ENCODE data around the gene MAPT.

GRCh38 chr17:46061435-46061834 lies 167.1 kb downstream of the MAPT start:
- TF ChIP-seq, protein P1, sequence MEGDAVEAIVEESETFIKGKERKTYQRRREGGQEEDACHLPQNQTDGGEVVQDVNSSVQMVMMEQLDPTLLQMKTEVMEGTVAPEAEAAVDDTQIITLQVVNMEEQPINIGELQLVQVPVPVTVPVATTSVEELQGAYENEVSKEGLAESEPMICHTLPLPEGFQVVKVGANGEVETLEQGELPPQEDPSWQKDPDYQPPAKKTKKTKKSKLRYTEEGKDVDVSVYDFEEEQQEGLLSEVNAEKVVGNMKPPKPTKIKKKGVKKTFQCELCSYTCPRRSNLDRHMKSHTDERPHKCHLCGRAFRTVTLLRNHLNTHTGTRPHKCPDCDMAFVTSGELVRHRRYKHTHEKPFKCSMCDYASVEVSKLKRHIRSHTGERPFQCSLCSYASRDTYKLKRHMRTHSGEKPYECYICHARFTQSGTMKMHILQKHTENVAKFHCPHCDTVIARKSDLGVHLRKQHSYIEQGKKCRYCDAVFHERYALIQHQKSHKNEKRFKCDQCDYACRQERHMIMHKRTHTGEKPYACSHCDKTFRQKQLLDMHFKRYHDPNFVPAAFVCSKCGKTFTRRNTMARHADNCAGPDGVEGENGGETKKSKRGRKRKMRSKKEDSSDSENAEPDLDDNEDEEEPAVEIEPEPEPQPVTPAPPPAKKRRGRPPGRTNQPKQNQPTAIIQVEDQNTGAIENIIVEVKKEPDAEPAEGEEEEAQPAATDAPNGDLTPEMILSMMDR (IDR thresholded peaks at IDR 0.05): peak in 3 of 4 experiments; percentile 6 to 33 (median 26)
- no peak for TF ChIP-seq POLR2A (IDR thresholded peaks at IDR 0.05)
- TF ChIP-seq POLR2AphosphoS5 (IDR thresholded peaks at IDR 0.05): no peak

Data from prostate gland (tissue), 2 donors.